Glutamatergic neuron (in vitro differentiated cells): Measurements from ENCODE around the gene EPHB2. TPM values are rescaled to one million over a fixed set of nuclear protein-coding genes. Genes with fewer than 3 reads are reported as not detected.
"Not testable (repeated sequence)": the region's sequence is repeated elsewhere in the genome, so short reads cannot be mapped to it uniquely, and the experiment has no call there.

Experiments used
- DNase-seq: peaks from one replicate; pipeline ENCODE4 v3.0.0; 2022
- H3K27ac Mint-ChIP-seq: one replicate; pipeline ENCODE4 v1.8.0; 2020; ENCODE audit warnings: mild to moderate bottlenecking, mixed read lengths, inconsistent platforms; ENCODE audit not compliant: unreplicated experiment
- H3K27me3 Mint-ChIP-seq: one replicate; pipeline ENCODE4 v1.8.0; 2020; ENCODE audit warnings: mild to moderate bottlenecking, moderate library complexity, mixed read lengths, inconsistent platforms; ENCODE audit not compliant: unreplicated experiment
- H3K36me3 Mint-ChIP-seq: one replicate; pipeline ENCODE4 v1.8.0; 2020; ENCODE audit warnings: mild to moderate bottlenecking, mixed read lengths, inconsistent platforms; ENCODE audit not compliant: unreplicated experiment
- H3K4me1 Mint-ChIP-seq: one replicate; pipeline ENCODE4 v1.8.0; 2020; ENCODE audit warnings: mild to moderate bottlenecking, low read depth, mixed read lengths, inconsistent platforms; ENCODE audit not compliant: unreplicated experiment
- H3K4me3 Mint-ChIP-seq: one replicate; pipeline ENCODE4 v1.8.0; 2020; ENCODE audit warnings: mild to moderate bottlenecking, mixed read lengths, inconsistent platforms; ENCODE audit not compliant: unreplicated experiment
- H3K9me3 Mint-ChIP-seq: one replicate; pipeline ENCODE4 v1.8.0; 2020; ENCODE audit warnings: mild to moderate bottlenecking, moderate library complexity, mixed read lengths, inconsistent platforms; ENCODE audit not compliant: unreplicated experiment
- CTCF ChIP-seq: fragments of 200-600 bp; sonication (generic); IDR thresholded peaks from one replicate; pipeline ENCODE4 v1.5.0; 2021; ENCODE audit not compliant: partially characterized antibody, unreplicated experiment
- total RNA-seq: library from RNA; stranded (reverse); fragmentation: NEBNext Ultra II Directional; extraction: Animal tissue kit (Norgen Biotek cat#: 25700); gene quantifications from one replicate; pipeline ENCODE4 v1.2.1, GENCODE V29; 2021; ENCODE audit not compliant: unreplicated experiment

Gene EPHB2
- total RNA-seq, 1 donor from 2014 or later = 93.0 TPM

DNA sequence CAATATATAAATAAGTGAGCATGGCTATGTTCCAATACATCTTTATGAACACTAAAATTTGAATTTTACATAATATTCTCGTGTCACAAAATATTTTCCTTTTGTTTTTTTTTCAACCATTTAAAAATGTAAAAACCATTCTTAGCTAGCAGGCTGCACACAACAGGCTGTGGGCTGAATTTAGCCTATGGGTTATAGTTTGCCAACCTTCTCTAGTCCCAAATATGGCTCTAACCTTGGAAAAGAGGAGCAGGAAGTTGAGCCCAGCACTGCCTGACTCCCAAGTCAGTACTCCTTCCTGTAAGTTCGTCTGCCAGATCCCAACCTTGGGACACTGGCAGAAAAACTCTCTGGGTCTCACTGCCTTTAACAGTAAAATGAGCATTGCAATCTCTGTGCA is 44.2 kb upstream of the EPHB2 start:
- H3K27me3 Mint-ChIP-seq = peaks cover 14% of the 10 kb centered on the region
- no peak for DNase-seq
- H3K4me1 Mint-ChIP-seq = peaks cover 4% of the 10 kb centered on the region
- no peaks in the 10 kb centered on the region for H3K36me3 Mint-ChIP-seq
- H3K4me3 Mint-ChIP-seq = no peak overlapping the region
- no peak overlapping the region for H3K27ac Mint-ChIP-seq
- TF ChIP-seq CTCF = no peak
- H3K9me3 Mint-ChIP-seq = peaks cover 4% of the 10 kb centered on the region

DNA sequence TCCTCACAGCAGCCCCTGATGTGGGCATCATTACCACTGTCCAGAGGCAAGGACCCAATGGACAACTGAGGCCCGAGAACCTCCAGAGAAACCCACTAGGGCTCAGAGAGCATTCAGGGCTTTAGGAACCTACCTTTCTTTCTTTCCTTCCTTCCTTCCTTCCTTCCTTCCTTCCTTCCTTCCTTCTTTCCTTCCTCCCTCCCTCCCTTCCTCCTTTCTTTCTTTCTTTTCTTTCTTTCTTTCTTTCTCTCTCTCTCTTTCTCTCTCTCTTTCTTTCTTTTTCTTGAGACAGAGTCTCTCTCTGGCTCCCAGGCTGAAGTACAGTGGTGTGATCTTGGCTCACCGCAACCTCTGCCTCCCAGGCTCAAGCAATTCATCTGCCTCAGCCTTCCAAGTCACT is 41.8 kb upstream of the EPHB2 start:
- H3K9me3 Mint-ChIP-seq, H3K27ac Mint-ChIP-seq: not testable (repeated sequence)

GRCh38 chr1:22670352-22670975 is 40.2 kb upstream of the EPHB2 start:
- Mint-ChIP-seq H3K27ac (no peak overlapping the region), H3K9me3 (peaks cover 1% of the 10 kb centered on the region), H3K36me3 (no peaks in the 10 kb centered on the region), H3K27me3 (peaks cover 12% of the 10 kb centered on the region), H3K4me1 (peaks cover 2% of the 10 kb centered on the region), H3K4me3 (no peak overlapping the region)
- TF ChIP-seq CTCF = no peak
- DNase-seq = no peak

More for the DNA sequence above, 41.8 kb upstream of the EPHB2 start:
- H3K27me3 Mint-ChIP-seq, H3K4me1 Mint-ChIP-seq, DNase-seq, H3K4me3 Mint-ChIP-seq, H3K36me3 Mint-ChIP-seq: not testable (repeated sequence)

DNA sequence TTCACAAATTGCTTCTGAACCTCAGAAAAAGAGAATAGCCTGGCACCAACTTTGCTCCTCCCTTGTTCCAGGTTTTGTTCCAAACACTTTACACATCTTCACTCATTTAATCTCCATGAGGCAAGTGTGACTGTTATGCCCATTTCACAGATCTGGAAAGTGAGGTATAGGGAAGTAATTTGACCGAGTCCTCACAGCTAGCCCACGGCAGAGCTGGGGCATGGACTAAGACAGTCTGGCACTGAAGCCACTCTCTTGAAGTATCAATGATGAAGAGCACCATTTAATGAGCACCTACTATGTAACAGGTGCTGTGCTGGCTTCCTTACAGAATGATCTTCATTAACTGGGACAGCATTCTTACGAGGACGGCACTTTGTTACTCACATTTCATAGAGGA is 38.6 kb upstream of the EPHB2 start:
- Mint-ChIP-seq H3K4me1 (peaks cover 2% of the 10 kb centered on the region), H3K36me3 (no peaks in the 10 kb centered on the region), H3K9me3 (peaks cover 1% of the 10 kb centered on the region), H3K27me3 (peaks cover 12% of the 10 kb centered on the region), H3K4me3 (no peak overlapping the region), H3K27ac (no peak overlapping the region)
- no peak for TF ChIP-seq CTCF
- DNase-seq = no peak

DNA sequence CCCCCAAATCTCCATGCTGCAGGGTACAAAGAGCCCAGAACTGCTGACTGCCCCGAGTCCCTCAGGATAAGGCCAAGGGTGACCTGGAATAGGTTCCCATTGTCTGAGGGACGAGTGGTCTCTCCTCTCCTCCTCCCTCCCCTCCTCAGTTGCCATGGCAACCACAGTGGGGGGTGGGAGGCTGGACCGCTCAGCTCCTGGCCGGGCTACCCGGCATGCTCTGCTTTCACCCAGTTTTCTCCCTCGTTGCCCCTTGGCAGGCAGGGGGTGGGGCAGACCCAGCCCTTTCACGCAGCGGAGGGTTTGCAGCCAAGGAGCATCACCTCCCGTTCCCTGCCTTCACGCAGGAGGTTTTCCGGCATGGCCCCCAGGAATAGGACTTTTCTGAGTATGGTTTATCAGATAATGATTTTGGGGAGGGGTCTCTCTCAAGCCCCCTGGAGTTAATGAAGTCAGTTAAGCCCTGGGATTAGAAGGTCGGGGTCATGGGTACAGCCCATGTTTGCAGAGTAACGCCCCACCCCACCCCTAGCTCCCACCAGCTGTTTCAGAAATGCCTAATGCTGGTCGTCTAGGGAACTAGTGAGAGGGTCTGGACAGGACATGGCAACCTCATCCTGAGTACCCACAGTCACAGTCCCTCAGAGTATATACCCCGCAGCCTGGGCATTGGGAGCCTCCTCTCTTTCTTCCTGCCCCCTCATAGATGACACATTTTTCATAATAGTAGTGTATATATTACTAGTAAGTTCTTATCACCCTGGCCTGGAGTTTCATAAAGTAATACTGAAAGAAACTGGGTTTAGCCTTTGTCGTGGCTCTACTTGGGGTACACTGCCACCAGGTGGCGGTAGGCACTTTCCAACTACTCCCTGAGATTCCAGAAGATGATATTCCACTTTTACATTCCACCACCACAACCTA is 36.9 kb upstream of the EPHB2 start:
- Mint-ChIP-seq H3K27ac (no peak overlapping the region), H3K4me3 (no peak overlapping the region), H3K27me3 (peaks cover 9% of the 10 kb centered on the region), H3K36me3 (no peaks in the 10 kb centered on the region), H3K9me3 (peaks cover 1% of the 10 kb centered on the region), H3K4me1 (peaks cover 2% of the 10 kb centered on the region)
- peak; percentile 77 for TF ChIP-seq CTCF
- DNase-seq = peak; percentile 73
